IMR-90 (cell line): ENCODE results near the gene PCED1A.

Source experiments
- CEBPB ChIP-seq: IDR thresholded peaks from 2 replicates; pipeline ENCODE4 v1.6.1; 2012; ENCODE audit warnings: low read depth, low read length, improper control_type of control experiment
- CTCF ChIP-seq: conservative IDR thresholded peaks from 2 replicates; pipeline ENCODE4 v1.5.1; 2012; ENCODE audit warnings: mild to moderate bottlenecking, low read depth, low read length, improper control_type of control experiment
- MAFK ChIP-seq: IDR thresholded peaks from 2 replicates; pipeline ENCODE4 v1.6.1; 2012; ENCODE audit warnings: low read depth, low read length, improper control_type of control experiment
- NFE2L2 ChIP-seq: fragments of 150-350 bp; IDR thresholded peaks from 2 replicates; pipeline ENCODE4 v1.6.1; 2016; ENCODE audit warnings: low read depth, mild to moderate bottlenecking, low read length
- POLR2A ChIP-seq: IDR thresholded peaks from 2 replicates; pipeline ENCODE4 v1.6.1; 2012; ENCODE audit warnings: mild to moderate bottlenecking, low read depth, low read length
- RAD21 ChIP-seq: IDR thresholded peaks from 2 replicates; pipeline ENCODE4 v1.6.1; 2012; ENCODE audit warnings: low read length, improper control_type of control experiment
- SMC3 ChIP-seq: fragments of 150-350 bp; IDR thresholded peaks from 2 replicates; pipeline ENCODE4 v1.6.1; 2016; ENCODE audit warnings: low read depth, mild to moderate bottlenecking, antibody characterized with exemption, low read length, moderate library complexity
- USF2 ChIP-seq: fragments of 150-350 bp; IDR thresholded peaks from 2 replicates; pipeline ENCODE4 v1.6.1; 2017; ENCODE audit warnings: mild to moderate bottlenecking, antibody characterized with exemption, low read length, low read depth

- TF ChIP-seq CTCF (no peak), POLR2A (no peak), SMC3 (no peak), CEBPB (no peak), USF2 (no peak), RAD21 (no peak), MAFK (no peak), NFE2L2 (no peak)
Measured at GRCh38 chr20:2838170-2838797, 2.2 kb downstream of the PCED1A start.
